Measurements from ENCODE around the gene CYTH1.
"Not testable (repeated sequence)": the region's sequence is repeated elsewhere in the genome, so short reads cannot be mapped to it uniquely, and the experiment has no call there.

Gene CYTH1

GRCh38 chr17:78788451-78788850, 6.4 kb upstream of the CYTH1 start:
- no peak for DNase-seq (ENCODE audit: low spot score)

GRCh38 chr17:78787444-78787843, 5.4 kb upstream of the CYTH1 start:
- no peak for DNase-seq (ENCODE audit: low spot score)

DNA sequence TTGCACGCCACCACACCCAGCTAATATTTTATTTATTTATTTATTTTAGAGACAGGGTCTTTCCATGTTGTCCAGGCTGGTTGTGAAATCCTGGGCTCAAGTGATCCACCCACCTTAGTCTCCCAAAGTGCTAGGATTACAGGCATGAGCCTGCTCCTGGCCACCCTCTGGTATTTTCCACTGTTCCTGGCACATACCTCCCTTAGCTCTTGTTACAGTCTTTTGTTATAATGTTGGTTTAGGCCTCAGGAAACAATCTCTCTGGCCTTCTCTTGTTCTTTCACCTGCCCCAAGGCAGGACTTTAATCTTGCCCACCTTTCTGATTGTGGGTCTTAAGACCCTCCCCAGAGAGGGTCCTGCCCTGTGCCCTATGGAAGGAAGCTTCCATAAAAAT, 3.6 kb upstream of the CYTH1 start:
- no peak for DNase-seq (ENCODE audit: low spot score)

DNA sequence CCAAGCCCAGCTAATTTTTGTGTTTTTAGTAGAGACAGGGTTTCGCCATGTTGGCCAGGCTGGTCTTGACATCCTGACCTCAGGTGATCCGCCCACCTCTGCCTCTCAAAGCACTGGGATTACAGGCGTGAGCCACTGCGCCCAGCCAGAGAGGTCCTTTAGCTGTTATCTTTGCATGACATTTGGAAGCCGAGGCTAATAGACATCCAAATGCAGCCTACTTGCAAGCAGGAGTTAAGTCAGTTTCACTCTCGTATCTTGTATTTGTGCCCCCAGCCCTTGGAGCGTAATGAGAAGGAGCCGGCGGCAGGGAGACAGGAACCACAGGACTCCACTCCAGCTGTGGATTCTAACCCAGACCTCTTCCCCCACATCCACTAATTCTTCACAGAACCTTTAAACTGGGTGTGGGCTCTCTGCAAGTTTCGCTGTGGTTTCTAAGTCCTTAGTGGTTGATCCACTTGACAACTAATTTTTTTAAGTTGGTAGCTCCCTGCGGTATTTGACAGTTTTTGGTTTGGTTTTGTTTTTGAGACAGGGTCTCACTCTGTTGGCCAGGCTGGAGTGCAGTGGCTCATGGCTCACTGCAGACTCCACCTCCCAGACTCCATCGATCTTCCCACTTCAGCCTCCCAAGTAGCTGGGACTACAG, 3.1 kb upstream of the CYTH1 start:
- DNase-seq (ENCODE audit: low spot score), result no peak

GRCh38 chr17:78784352-78784751, 2.3 kb upstream of the CYTH1 start:
- no peak for DNase-seq (ENCODE audit: low spot score)

DNA sequence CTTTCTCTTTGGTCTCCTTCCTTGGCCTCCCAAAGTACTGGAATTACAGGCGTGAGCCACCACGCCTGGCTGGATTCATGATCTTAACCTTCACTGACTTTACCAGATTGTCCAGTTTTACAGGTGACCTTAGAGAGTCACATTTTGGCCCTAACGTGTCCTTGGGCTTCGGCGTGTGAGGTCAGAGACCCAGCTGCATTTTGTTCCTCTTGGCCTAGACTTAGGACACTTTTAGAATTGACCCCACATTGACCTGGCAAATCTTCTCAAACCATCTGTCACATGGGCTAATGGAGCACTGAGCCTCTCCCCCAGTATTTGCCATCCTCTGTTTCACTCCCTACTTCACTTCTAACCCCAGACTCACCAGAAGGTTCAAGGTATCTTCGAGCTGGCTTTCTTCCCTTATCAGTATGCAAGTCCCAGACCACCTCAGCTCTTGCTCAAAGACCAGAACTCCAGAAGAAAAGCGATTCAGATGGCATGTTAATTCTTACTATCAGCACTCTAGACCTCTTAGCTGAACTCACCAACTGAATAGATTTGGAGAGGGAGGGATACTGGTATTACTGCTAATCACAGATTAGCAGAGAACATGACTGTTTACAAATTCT, 1.7 kb upstream of the CYTH1 start:
- no peak for DNase-seq (ENCODE audit: low spot score)

DNA sequence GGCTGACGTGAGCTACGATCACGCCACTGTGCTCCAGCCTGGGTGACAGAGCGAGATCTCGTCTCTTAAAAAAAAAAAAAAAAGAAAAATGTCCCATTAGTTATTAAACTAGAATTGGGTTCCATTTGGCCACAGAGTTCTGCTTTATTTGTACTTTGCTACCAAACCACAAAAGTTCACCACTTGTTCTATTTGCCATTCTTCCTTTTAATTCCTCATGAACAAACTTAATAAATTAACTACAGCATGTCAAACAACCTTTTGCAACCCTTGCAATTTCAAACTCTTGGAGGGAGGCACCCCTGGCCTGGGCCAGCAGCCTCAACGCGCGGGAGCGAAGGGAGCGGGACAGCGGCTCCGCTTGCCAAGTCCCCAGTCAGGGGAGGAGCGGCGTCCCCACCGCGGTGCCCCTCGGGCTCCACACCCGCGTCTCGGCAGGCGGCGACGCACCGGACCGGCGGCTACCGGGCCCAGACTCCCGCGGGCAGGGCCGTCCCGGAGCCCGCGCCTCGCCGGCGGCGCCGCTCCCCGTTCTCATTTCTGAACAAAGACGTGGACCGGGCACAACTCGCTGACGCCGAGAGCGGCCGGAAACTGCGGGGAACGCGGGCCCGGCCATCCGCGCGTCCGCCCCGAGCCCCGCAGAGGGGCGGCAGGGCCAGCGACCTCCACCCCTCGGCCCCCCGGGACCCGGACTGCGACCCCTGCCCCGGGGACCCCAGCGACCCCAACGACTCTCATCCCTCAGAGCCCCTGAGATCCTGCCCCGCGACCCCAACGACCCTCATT, 775 bp downstream of the CYTH1 start:
- no peak for DNase-seq (ENCODE audit: low spot score)

- DNase-seq (ENCODE audit: low spot score), result no peak
Measured at GRCh38 chr17:78780335-78780734, 1.7 kb downstream of the CYTH1 start.

DNA sequence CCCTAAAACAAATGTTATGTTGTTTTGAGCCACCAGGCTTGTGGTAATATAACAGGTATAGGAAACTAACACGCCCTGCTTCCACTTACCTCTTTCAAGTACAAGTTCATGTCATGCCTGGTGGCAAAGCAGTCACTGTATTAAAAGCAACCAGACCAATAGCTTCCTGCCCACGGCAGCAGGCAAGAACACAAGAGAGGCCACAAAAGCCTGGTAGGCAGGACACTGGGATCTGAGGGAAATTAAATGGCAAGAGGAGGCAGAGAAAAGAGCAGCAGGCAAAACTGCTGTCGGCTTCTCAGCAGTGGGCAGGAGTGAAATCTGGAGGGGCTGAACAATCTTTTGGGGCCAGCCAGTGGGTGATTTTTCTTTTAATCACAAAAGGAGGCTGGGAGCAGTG, 2.2 kb downstream of the CYTH1 start:
- DNase-seq (ENCODE audit: low spot score), result no peak

- not testable (repeated sequence) for DNase-seq (ENCODE audit: low spot score)
Measured at GRCh38 chr17:78779286-78779651, 2.8 kb downstream of the CYTH1 start.

- no peak for DNase-seq (ENCODE audit: low spot score)
Measured at GRCh38 chr17:78777881-78778280, 4.2 kb downstream of the CYTH1 start.

GRCh38 chr17:78774956-78775571, 7.0 kb downstream of the CYTH1 start:
- no peak for DNase-seq (ENCODE audit: low spot score)

- no peak for DNase-seq (ENCODE audit: low spot score)
Measured at GRCh38 chr17:78774453-78774852, 7.6 kb downstream of the CYTH1 start.

DNA sequence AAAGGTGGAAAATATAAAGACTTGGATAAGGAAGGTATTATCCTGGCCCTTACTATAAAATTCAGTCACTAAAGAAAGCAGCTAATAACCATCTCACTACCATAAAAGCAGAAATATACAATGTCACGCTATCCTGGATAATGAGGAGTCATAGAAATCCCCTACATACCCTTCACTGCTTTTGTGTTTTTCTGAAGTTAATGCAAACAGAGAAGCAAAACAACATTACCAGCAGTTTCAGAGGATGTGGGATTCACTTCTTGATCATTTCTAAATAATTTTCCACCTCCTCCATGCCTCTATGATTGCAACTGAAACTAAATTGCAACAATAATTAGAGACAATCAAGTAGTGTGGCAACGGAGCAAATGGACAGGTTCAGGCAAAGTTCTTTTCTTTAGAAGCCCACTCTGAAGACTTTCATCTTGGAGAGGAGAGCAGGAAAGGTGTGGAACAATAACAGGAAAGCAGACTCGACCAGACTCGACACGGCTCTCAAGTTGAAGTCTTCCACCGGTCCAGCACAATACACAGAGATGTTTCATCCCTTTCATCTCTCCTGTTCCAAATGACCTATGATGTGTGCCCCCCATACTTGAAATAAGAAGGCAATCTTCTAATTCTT, 10.2 kb downstream of the CYTH1 start:
- no peak for DNase-seq (ENCODE audit: low spot score)

DNA sequence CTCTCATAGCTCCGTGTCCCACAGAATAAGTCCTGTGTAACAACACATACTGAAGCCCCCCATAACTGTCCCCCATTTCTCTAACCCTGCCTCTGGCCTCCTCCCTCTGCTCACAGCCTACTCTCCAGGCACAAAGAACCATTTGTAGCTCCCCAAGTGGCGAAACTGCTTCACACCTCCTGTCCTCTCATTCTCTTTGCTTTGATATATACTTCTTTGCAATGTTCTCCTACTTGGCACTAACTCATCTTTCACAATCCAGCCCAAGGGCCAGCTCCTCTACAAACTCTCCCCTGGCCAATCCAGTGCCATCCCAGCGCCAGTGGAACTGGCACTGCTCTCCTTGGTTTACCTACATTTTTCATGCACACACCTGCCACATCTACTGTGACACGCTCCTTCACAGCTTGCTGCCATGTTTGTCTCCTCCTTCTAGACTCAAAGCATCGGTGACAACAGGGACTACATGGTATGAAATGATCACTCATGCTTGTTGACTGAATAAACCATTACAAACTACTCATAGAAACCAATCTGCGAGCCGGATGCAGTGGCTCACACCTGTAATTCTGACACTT, 12.8 kb downstream of the CYTH1 start:
- DNase-seq (ENCODE audit: low spot score), result no peak

DNA sequence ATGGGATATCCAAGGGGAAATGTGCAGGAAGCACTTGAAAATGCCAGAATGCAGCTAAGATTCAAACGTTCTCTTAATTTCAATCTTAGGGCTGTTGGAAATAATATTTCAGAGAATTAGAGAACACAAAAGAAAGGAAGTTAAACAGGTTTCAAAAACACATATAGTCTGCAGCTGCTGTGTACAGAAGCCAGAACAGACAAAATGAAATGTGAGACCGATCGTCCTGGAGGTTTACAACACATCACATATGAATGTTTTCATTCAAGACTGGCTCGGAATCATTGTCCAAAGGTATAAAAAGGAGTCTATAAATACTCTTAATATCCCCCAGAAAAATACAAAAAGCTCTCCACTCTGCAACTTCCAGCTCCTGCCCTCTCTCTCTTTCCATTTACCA, 14.3 kb downstream of the CYTH1 start:
- DNase-seq (ENCODE audit: low spot score), result no peak

- DNase-seq (ENCODE audit: low spot score), result no peak
Measured at GRCh38 chr17:78766743-78767294, 15.3 kb downstream of the CYTH1 start.

GRCh38 chr17:78766225-78766624, 15.8 kb downstream of the CYTH1 start:
- DNase-seq (ENCODE audit: low spot score), result no peak

DNA sequence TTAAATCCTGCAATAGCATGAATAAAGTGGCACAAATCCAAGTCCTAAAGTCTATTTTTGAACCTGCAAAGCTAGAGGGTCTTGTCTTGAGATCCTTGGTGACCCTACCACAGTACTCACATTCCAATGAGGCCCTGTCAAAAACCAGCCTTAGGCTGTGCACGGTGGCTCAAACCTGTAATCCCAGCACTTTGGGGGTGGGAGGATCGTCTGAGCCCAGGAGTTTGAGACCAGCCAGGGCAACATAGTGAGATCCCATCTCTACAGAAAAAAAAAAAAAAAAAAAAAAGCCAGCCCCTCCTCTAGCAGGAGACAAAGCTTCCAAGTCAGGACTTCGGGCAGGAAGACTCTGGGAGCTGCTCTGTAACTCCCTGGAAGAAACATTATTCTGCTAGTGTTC, 16.3 kb downstream of the CYTH1 start:
- no peak for DNase-seq (ENCODE audit: low spot score)

GRCh38 chr17:78764871-78765270, 17.2 kb downstream of the CYTH1 start:
- no peak for DNase-seq (ENCODE audit: low spot score)

GRCh38 chr17:78763561-78763960, 18.5 kb downstream of the CYTH1 start:
- DNase-seq (ENCODE audit: low spot score), result no peak

All from kidney capillary endothelial cell (primary cell).